H1 (cell line): Measurements from ENCODE around the gene MGMT. TPM values are rescaled to one million over a fixed set of nuclear protein-coding genes. Genes with fewer than 3 reads are reported as not detected.

Experiments
- CBX5 ChIP-seq: fragments of 300-800, 300-1000 bp; sonication (generic); IDR thresholded peaks from 2 replicates; pipeline ENCODE4 v1.7.1; 2016; ENCODE audit warnings: antibody characterized with exemption, low read length, low read depth
- GABPA ChIP-seq: IDR thresholded peaks from 2 replicates; pipeline ENCODE4 v1.6.1; 2011; ENCODE audit warnings: mild to moderate bottlenecking, low read length, moderate library complexity, borderline replicate concordance; ENCODE audit not compliant: insufficient read depth
- HDAC6 ChIP-seq: IDR thresholded peaks from one replicate; pipeline ENCODE4 v1.7.1; 2012; ENCODE audit warnings: low read depth, mild to moderate bottlenecking, inconsistent platforms, low read length, moderate library complexity
- RXRA ChIP-seq: IDR thresholded peaks from 2 replicates; pipeline ENCODE4 v1.6.1; 2011; ENCODE audit warnings: low read depth, mild to moderate bottlenecking, low read length, moderate library complexity; ENCODE audit not compliant: insufficient read depth
- SIX5 ChIP-seq: IDR thresholded peaks from 2 replicates; pipeline ENCODE4 v1.6.1; 2011; ENCODE audit warnings: mild to moderate bottlenecking, low read depth, low read length
- SRF ChIP-seq: IDR thresholded peaks from 2 replicates; pipeline ENCODE4 v1.6.1; 2011; ENCODE audit warnings: mild to moderate bottlenecking, low read depth, low read length, moderate library complexity
- TAF1 ChIP-seq: IDR thresholded peaks from 2 replicates; pipeline ENCODE4 v1.6.1; 2011; ENCODE audit warnings: mild to moderate bottlenecking, low read depth, low read length
- TEAD4 ChIP-seq: IDR thresholded peaks from 2 replicates; pipeline ENCODE4 v1.6.1; 2012; ENCODE audit warnings: low read depth, low read length, inconsistent platforms, mixed read lengths
- polyA plus RNA-seq, 7 experiments: library from polyadenylated mRNA; depleted of rRNA in 3 of 7; stranded (reverse) in 5 of 7; unstranded in 2 of 7; fragments of >200 nt in 5 of 7; fragments of 200-250 nt in 2 of 7; gene quantifications; 1 replicate in 5 of 7; 2 replicates in 1 of 7; 4 replicates in 1 of 7; pipeline versions ENCODE4 v1.2.1 to v1.2.3, GENCODE V29; 2011 to 2013; ENCODE audit warnings: missing spikeins in 2 of 7, mixed read lengths in 2 of 7
- total RNA-seq: library from RNA; stranded (reverse); fragmentation: NEBNext Ultra II Directional; extraction: Animal tissue kit (Norgen Biotek cat#: 25700); gene quantifications from 2 replicates; pipeline ENCODE4 v1.2.1, GENCODE V29; 2021

The MGMT gene
- total and polyA plus RNA-seq, 2 of the 8 experiments (the other 6 are each of a cell fraction or from before 2014, with no cell fraction given), result 9.9 to 10.7 TPM

DNA sequence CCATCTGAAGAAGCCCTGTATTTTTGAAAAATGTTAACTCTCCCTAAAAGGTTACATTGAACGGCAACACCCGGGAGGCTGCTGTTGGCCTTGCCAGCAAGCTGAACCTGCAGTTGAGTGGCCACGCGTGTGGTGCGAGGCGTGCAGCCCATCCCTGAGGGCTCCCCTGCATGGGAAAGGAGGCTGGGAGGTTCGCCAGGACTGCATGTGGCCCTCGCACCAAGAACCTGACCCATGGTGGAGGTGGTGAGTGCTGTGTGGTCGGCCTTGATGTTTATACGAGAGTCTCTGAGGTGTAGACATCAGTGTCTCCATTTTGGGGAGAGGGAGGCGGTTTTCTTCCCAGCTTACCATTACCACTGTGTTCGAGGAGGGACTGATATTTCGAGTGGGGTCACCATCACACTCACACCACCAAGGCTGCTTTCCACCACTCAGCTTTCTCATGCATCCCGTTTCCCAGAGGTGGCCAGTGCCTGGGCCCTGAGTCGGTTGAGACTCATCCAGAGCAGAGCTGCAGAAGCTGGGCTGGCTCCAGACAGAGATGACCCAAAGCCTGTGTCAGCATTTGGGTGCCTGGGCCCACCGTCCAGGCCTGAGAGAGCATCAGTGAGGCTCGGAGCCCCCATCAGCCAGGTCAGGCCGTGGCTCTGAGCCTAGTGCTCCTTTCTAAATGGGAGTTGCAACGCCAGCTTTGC lies 274.4 kb downstream of the MGMT start (continued):
- TF ChIP-seq SRF (no peak), SIX5 (no peak), CBX5 (no peak), GABPA (no peak), TAF1 (no peak), HDAC6 (no peak), TEAD4 (no peak), RXRA (no peak)
